Activated T-helper 1 cell treated with anti-CD3 and anti-CD28 coated beads, Interleukin-12 subunit alpha, Interleukin-12 subunit beta, Interleukin-2, Interleukin-4 antibody, amounts not matched to agents 30 ng/mL and 10 ng/mL and 1 ng/mL, durations not matched to agents 14 hours and 24 hours and 36 hours (primary cell): Measurements from ENCODE around the gene GPD1. TPM values are rescaled to one million over a fixed set of nuclear protein-coding genes. Genes with fewer than 3 reads are reported as not detected.

Source experiments
- total RNA-seq: library from RNA; stranded (reverse); gene quantifications from 2 replicates; pipeline ENCODE4 v1.2.3, GENCODE V29; 2022

Gene GPD1
- total RNA-seq, 1 donor from 2014 or later = 0.29 TPM

Other genes with a start within 250 kb of the GPD1 start
- 0.49 and 0.64 TPM in 2 replicates for gene FAIM2, start 200.1 kb upstream of the GPD1 start, total RNA-seq
- not detected in 2 replicates for gene AQP2, start 153.3 kb upstream of the GPD1 start, total RNA-seq
- not detected in 2 replicates for gene AQP5, start 142.1 kb upstream of the GPD1 start, total RNA-seq
- gene AQP6, start 131.1 kb upstream of the GPD1 start, total RNA-seq = not detected in 2 replicates
- gene RACGAP1, start 78.5 kb upstream of the GPD1 start, total RNA-seq = 68.1 and 71.2 TPM in 2 replicates
- gene ASIC1, start 46.4 kb upstream of the GPD1 start, total RNA-seq = 10.2 and 11.2 TPM in 2 replicates
- gene SMARCD1, start 18.7 kb upstream of the GPD1 start, total RNA-seq = 74.6 and 75.3 TPM in 2 replicates
- 44.3 and 45.6 TPM in 2 replicates for gene COX14, start 8.2 kb downstream of the GPD1 start, total RNA-seq
- 64.2 and 67.9 TPM in 2 replicates for gene CERS5, start 63.4 kb downstream of the GPD1 start, total RNA-seq
- 64.0 and 68.4 TPM in 2 replicates for gene LIMA1, start 179.5 kb downstream of the GPD1 start, total RNA-seq